Neural progenitor cell (in vitro differentiated cells): Measurements from ENCODE around the gene SPINK6. TPM values are rescaled to one million over a fixed set of nuclear protein-coding genes. Genes with fewer than 3 reads are reported as not detected.

ENCODE experiments used
- DNase-seq: peaks from one replicate; pipeline ENCODE4 v3.0.0-alpha.2; 2016; ENCODE audit warnings: low spot score
- H2AFZ ChIP-seq: fragments of 200-600 bp; sonication (generic); replicated peaks from 2 replicates; pipeline ENCODE4 v1.6.1; 2016; ENCODE audit warnings: antibody characterized with exemption
- H3F3A ChIP-seq: fragments of 200-600 bp; sonication (generic); 2 replicates; pipeline ENCODE4 v1.6.1; 2016; ENCODE audit warnings: antibody characterized with exemption, low read depth
- H3K27ac ChIP-seq: fragments of 200-600 bp; sonication (generic); 2 replicates; pipeline ENCODE4 v1.5.1; 2016; ENCODE audit warnings: mild to moderate bottlenecking
- H3K27me3 ChIP-seq: fragments of 200-600 bp; sonication (generic); 2 replicates; pipeline ENCODE4 v1.6.1; 2016; ENCODE audit warnings: mild to moderate bottlenecking, moderate library complexity
- H3K36me3 ChIP-seq: fragments of 200-600 bp; sonication (generic); 2 replicates; pipeline ENCODE4 v1.5.1; 2016
- H3K4me1 ChIP-seq: fragments of 200-600 bp; sonication (generic); 2 replicates; pipeline ENCODE4 v1.6.1; 2016; ENCODE audit warnings: mixed run types
- H3K4me2 ChIP-seq: fragments of 200-600 bp; sonication (generic); 2 replicates; pipeline ENCODE4 v1.6.1; 2016
- H3K4me3 ChIP-seq: fragments of 200-600 bp; sonication (generic); 2 replicates; pipeline ENCODE4 v1.5.1; 2016
- H3K79me2 ChIP-seq: fragments of 200-600 bp; sonication (generic); 2 replicates; pipeline ENCODE4 v1.6.1; 2016; ENCODE audit warnings: low read depth
- H3K9ac ChIP-seq: fragments of 200-600 bp; sonication (generic); 2 replicates; pipeline ENCODE4 v1.6.1; 2016
- H3K9me3 ChIP-seq: fragments of 200-600 bp; sonication (generic); 2 replicates; pipeline ENCODE4 v1.5.1; 2016; ENCODE audit warnings: low read depth
- H4K20me1 ChIP-seq: fragments of 200-600 bp; sonication (generic); 2 replicates; pipeline ENCODE4 v1.6.1; 2016; ENCODE audit warnings: low read depth
- H3K27ac Mint-ChIP-seq: 3 replicates; pipeline ENCODE4 v1.8.0; 2021; ENCODE audit warnings: mixed read lengths
- H3K27me3 Mint-ChIP-seq: 2 replicates; pipeline ENCODE4 v1.8.0; 2022; ENCODE audit warnings: low read depth, mild to moderate bottlenecking, inconsistent platforms, moderate library complexity, mixed read lengths; ENCODE audit not compliant: insufficient read depth
- H3K36me3 Mint-ChIP-seq: 3 replicates; pipeline ENCODE4 v1.8.0; 2021; ENCODE audit warnings: mixed read lengths
- H3K4me1 Mint-ChIP-seq: 3 replicates; pipeline ENCODE4 v1.8.0; 2021; ENCODE audit warnings: mixed read lengths
- H3K4me3 Mint-ChIP-seq: 3 replicates; pipeline ENCODE4 v1.8.0; 2021; ENCODE audit warnings: mild to moderate bottlenecking, moderate library complexity, mixed read lengths
- H3K9me3 Mint-ChIP-seq: 3 replicates; pipeline ENCODE4 v1.8.0; 2020; ENCODE audit warnings: mixed read lengths
- CTCF ChIP-seq: fragments of 200-600 bp; sonication (generic); IDR thresholded peaks from 2 replicates; pipeline ENCODE4 v1.5.1; 2017; ENCODE audit warnings: antibody characterized with exemption, mild to moderate bottlenecking
- EZH2 ChIP-seq: fragments of 200-600 bp; sonication (generic); IDR thresholded peaks from 2 replicates; pipeline ENCODE4 v1.6.1; 2017; ENCODE audit warnings: antibody characterized with exemption, mild to moderate bottlenecking, moderate library complexity
- EZH2phosphoT487 ChIP-seq: fragments of 200-600 bp; sonication (generic); IDR thresholded peaks from 2 replicates; pipeline ENCODE4 v1.6.1; 2017; ENCODE audit warnings: antibody characterized with exemption
- total RNA-seq: library from RNA; depleted of rRNA; stranded (reverse); fragments of >200 nt; gene quantifications from 2 replicates; pipeline ENCODE4 v1.2.3, GENCODE V29; 2015; ENCODE audit warnings: low replicate concordance

SPINK6 gene
- not detected in 2 replicates for total RNA-seq

- Histone ChIP-seq H3K36me3 (no peaks in the 10 kb centered on the region), H3K27me3 (no peaks in the 10 kb centered on the region), H3K27ac (no peak within 1 kb of the TSS), H2AFZ (no peak within 1 kb of the TSS), H3K4me3 (no peak within 1 kb of the TSS), H3K79me2 (no peaks in the 10 kb centered on the region), H3K4me1 (no peaks in the 10 kb centered on the region), H3K9me3 (no peaks in the 10 kb centered on the region), H3K9ac (no peak within 1 kb of the TSS), H3F3A (no peaks in the 10 kb centered on the region), H4K20me1 (no peaks in the 10 kb centered on the region), H3K4me2 (no peak within 1 kb of the TSS)
- Mint-ChIP-seq H3K27ac (no peak within 1 kb of the TSS), H3K9me3 (no peaks in the 10 kb centered on the region), H3K4me1 (no peaks in the 10 kb centered on the region), H3K4me3 (no peak within 1 kb of the TSS), H3K27me3 (no peaks in the 10 kb centered on the region), H3K36me3 (no peaks in the 10 kb centered on the region)
- DNase-seq, result no peak
- TF ChIP-seq EZH2phosphoT487 (no peak), CTCF (no peak), EZH2 (no peak)
These were observed at the start of gene SPINK6 for GRCh38 chr5:148202531-148203203. Gene SPINK6 (plus strand): TSS chr5:148203042. CDS start chr5:148203097, 55 bp downstream.

- Mint-ChIP-seq H3K4me3 (no peak overlapping the region), H3K27ac (no peak overlapping the region), H3K36me3 (no peaks in the 10 kb centered on the region), H3K9me3 (no peaks in the 10 kb centered on the region), H3K27me3 (no peaks in the 10 kb centered on the region), H3K4me1 (no peaks in the 10 kb centered on the region)
- no peak for DNase-seq
- Histone ChIP-seq H3K4me2 (no peak overlapping the region), H3K36me3 (no peaks in the 10 kb centered on the region), H3K9ac (no peak overlapping the region), H3K4me3 (no peak overlapping the region), H3K9me3 (no peaks in the 10 kb centered on the region), H3F3A (no peaks in the 10 kb centered on the region), H4K20me1 (no peaks in the 10 kb centered on the region), H3K79me2 (no peaks in the 10 kb centered on the region), H3K27ac (no peak overlapping the region), H2AFZ (no peak overlapping the region), H3K4me1 (no peaks in the 10 kb centered on the region), H3K27me3 (no peaks in the 10 kb centered on the region)
- TF ChIP-seq EZH2 (no peak), CTCF (no peak), EZH2phosphoT487 (no peak)
These were observed 46.2 kb upstream of the SPINK6 start for GRCh38 chr5:148156609-148157008.

GRCh38 chr5:148162038-148162437 lies 40.8 kb upstream of the SPINK6 start:
- Histone ChIP-seq H3K9ac (no peak overlapping the region), H4K20me1 (no peaks in the 10 kb centered on the region), H2AFZ (no peak overlapping the region), H3K9me3 (no peaks in the 10 kb centered on the region), H3K27ac (no peak overlapping the region), H3K79me2 (no peaks in the 10 kb centered on the region), H3K27me3 (no peaks in the 10 kb centered on the region), H3K4me1 (no peaks in the 10 kb centered on the region), H3K36me3 (no peaks in the 10 kb centered on the region), H3K4me3 (no peak overlapping the region), H3F3A (no peaks in the 10 kb centered on the region), H3K4me2 (no peak overlapping the region)
- Mint-ChIP-seq H3K4me3 (no peak overlapping the region), H3K36me3 (no peaks in the 10 kb centered on the region), H3K4me1 (no peaks in the 10 kb centered on the region), H3K27ac (no peak overlapping the region), H3K9me3 (peaks cover 6% of the 10 kb centered on the region), H3K27me3 (peaks cover 4% of the 10 kb centered on the region)
- TF ChIP-seq EZH2 (no peak), CTCF (no peak), EZH2phosphoT487 (no peak)
- no peak for DNase-seq
